GM18505 (cell line): ENCODE measurements around the gene UBE2D2.

Source experiments
- ATAC-seq: cut with Tn5 transposase; IDR thresholded peaks from one replicate; pipeline ENCODE4 v1.9.1; 2021; ENCODE audit not compliant: unreplicated experiment
- POLR2A ChIP-seq: IDR thresholded peaks from 4 replicates; pipeline ENCODE4 v1.6.1; 2011; ENCODE audit warnings: borderline replicate concordance; ENCODE audit not compliant: insufficient read depth, insufficient read length; ENCODE audit errors: extremely low read depth

UBE2D2 gene

GRCh38 chr5:139658501-139658927 lies 97.4 kb downstream of the UBE2D2 start:
- no peak for TF ChIP-seq POLR2A
- no peak for ATAC-seq

GRCh38 chr5:139658928-139659667 lies 98.0 kb downstream of the UBE2D2 start:
- no peak for ATAC-seq

GRCh38 chr5:139659695-139660101 lies 98.6 kb downstream of the UBE2D2 start:
- ATAC-seq, result no peak
- no peak for TF ChIP-seq POLR2A

More at GRCh38 chr5:139658928-139659667, 98.0 kb downstream of the UBE2D2 start:
- no peak for TF ChIP-seq POLR2A

GRCh38 chr5:139660105-139660922 lies 99.2 kb downstream of the UBE2D2 start:
- no peak for TF ChIP-seq POLR2A
- no peak for ATAC-seq

GRCh38 chr5:139660923-139661814 lies 100.0 kb downstream of the UBE2D2 start:
- peak; percentile 39 for TF ChIP-seq POLR2A
- no peak for ATAC-seq

- no peak for TF ChIP-seq POLR2A
- no peak for ATAC-seq
These were observed 101.5 kb downstream of the UBE2D2 start for GRCh38 chr5:139662617-139663016.

- ATAC-seq, result no peak
- TF ChIP-seq POLR2A, result no peak
These were observed 102.3 kb downstream of the UBE2D2 start for GRCh38 chr5:139663207-139664085.

GRCh38 chr5:139664086-139664693 lies 103.1 kb downstream of the UBE2D2 start:
- no peak for TF ChIP-seq POLR2A
- ATAC-seq, result no peak

- TF ChIP-seq POLR2A, result no peak
- no peak for ATAC-seq
These were observed 103.7 kb downstream of the UBE2D2 start for GRCh38 chr5:139664727-139665351.

GRCh38 chr5:139665626-139666025 lies 104.5 kb downstream of the UBE2D2 start:
- no peak for TF ChIP-seq POLR2A
- ATAC-seq, result no peak

- ATAC-seq, result no peak
- no peak for TF ChIP-seq POLR2A
These were observed 105.4 kb downstream of the UBE2D2 start for GRCh38 chr5:139666551-139666950.

GRCh38 chr5:139667001-139667729 lies 106.0 kb downstream of the UBE2D2 start:
- no peak for ATAC-seq
- TF ChIP-seq POLR2A, result peak; percentile 25

- ATAC-seq, result no peak
- no peak for TF ChIP-seq POLR2A
These were observed 106.6 kb downstream of the UBE2D2 start for GRCh38 chr5:139667730-139668063.
